ENCODE data around the gene SMPX.

- TF ChIP-seq, protein P1, sequence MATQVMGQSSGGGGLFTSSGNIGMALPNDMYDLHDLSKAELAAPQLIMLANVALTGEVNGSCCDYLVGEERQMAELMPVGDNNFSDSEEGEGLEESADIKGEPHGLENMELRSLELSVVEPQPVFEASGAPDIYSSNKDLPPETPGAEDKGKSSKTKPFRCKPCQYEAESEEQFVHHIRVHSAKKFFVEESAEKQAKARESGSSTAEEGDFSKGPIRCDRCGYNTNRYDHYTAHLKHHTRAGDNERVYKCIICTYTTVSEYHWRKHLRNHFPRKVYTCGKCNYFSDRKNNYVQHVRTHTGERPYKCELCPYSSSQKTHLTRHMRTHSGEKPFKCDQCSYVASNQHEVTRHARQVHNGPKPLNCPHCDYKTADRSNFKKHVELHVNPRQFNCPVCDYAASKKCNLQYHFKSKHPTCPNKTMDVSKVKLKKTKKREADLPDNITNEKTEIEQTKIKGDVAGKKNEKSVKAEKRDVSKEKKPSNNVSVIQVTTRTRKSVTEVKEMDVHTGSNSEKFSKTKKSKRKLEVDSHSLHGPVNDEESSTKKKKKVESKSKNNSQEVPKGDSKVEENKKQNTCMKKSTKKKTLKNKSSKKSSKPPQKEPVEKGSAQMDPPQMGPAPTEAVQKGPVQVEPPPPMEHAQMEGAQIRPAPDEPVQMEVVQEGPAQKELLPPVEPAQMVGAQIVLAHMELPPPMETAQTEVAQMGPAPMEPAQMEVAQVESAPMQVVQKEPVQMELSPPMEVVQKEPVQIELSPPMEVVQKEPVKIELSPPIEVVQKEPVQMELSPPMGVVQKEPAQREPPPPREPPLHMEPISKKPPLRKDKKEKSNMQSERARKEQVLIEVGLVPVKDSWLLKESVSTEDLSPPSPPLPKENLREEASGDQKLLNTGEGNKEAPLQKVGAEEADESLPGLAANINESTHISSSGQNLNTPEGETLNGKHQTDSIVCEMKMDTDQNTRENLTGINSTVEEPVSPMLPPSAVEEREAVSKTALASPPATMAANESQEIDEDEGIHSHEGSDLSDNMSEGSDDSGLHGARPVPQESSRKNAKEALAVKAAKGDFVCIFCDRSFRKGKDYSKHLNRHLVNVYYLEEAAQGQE (IDR thresholded peaks at IDR 0.05) = no peak
- TF ChIP-seq YY1 (IDR thresholded peaks at IDR 0.05) (no peak), RXRA (IDR thresholded peaks at IDR 0.05) (no peak), SP1 (IDR thresholded peaks at IDR 0.05) (no peak)
- TF ChIP-seq, protein P2, sequence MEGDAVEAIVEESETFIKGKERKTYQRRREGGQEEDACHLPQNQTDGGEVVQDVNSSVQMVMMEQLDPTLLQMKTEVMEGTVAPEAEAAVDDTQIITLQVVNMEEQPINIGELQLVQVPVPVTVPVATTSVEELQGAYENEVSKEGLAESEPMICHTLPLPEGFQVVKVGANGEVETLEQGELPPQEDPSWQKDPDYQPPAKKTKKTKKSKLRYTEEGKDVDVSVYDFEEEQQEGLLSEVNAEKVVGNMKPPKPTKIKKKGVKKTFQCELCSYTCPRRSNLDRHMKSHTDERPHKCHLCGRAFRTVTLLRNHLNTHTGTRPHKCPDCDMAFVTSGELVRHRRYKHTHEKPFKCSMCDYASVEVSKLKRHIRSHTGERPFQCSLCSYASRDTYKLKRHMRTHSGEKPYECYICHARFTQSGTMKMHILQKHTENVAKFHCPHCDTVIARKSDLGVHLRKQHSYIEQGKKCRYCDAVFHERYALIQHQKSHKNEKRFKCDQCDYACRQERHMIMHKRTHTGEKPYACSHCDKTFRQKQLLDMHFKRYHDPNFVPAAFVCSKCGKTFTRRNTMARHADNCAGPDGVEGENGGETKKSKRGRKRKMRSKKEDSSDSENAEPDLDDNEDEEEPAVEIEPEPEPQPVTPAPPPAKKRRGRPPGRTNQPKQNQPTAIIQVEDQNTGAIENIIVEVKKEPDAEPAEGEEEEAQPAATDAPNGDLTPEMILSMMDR (IDR thresholded peaks at IDR 0.05; ENCODE audit: low read depth, low read length, missing input control) = no peak
- TF ChIP-seq, protein P3, sequence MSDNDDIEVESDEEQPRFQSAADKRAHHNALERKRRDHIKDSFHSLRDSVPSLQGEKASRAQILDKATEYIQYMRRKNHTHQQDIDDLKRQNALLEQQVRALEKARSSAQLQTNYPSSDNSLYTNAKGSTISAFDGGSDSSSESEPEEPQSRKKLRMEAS (IDR thresholded peaks at IDR 0.05) = no peak
Measured at GRCh38 chrX:21656587-21657317, 101.2 kb downstream of the SMPX start.

Data from liver (tissue), 3 donors.